ENCODE data around the gene FANCM.

Gene FANCM

GRCh38 chr14:45246691-45247090, 111.0 kb downstream of the FANCM start:
- no peak for DNase-seq

GRCh38 chr14:45247427-45247826, 111.7 kb downstream of the FANCM start:
- DNase-seq = no peak

DNA sequence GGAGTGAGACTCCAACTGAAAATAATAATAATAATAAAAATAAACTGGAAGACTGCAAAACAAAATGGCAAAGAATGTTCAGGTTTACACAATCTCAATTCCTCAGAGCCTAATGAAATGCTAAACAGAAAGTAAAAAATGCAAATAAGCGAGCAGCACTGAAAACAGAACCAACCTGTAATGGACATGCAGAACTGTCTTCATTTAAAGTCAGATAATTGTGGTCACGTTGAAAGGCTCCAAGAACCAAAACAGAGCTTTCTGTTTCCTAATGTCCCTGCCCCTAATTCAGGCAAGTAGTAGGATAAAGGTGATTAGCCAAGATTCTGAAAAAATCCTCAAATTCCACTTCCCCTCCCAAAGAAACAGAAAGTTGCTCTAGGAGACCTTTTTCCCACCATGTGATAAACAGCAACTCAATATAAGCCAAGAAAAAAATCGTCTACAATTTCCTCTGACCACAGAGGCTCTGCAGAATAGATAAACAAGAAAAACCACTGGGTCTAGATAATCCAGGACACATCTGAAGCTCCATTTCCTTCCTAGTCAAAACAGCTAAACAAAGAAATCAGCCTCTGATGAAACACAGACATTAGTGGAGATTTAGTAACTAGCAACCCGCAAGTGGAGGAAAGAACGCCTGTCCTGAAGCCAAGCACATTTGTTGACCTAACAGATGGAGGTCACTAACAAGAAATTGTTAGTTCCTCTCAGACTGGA, 114.3 kb downstream of the FANCM start:
- no peak for DNase-seq
